AG04450 (cell line): ENCODE results near the gene ATP8A2. TPM values are rescaled to one million over a fixed set of nuclear protein-coding genes. Genes with fewer than 3 reads are reported as not detected.

Experiments
- CTCF ChIA-PET: fragments of 300-600, 350-600 bp; formaldehyde crosslinking; extraction: SDS; loops from one replicate; lab custom pipeline; 2022; ENCODE audit warnings: antibody characterized with exemption, inconsistent platforms; lab: Charles Lee
- POLR2A ChIA-PET: fragments of 350-600 bp; formaldehyde crosslinking; extraction: SDS; loops from one replicate; lab custom pipeline; 2021; ENCODE audit warnings: antibody characterized with exemption, inconsistent platforms; lab: Yijun Ruan, JAX
- DNase-seq: peaks from one replicate; pipeline ENCODE4 v3.0.0-alpha.2; 2011; ENCODE audit warnings: low read depth, low spot score
- H3K27ac ChIP-seq: one replicate; pipeline ENCODE4 v1.5.1; 2012; ENCODE audit warnings: low read depth, low read length, control low read depth
- H3K27me3 ChIP-seq: one replicate; pipeline ENCODE4 v1.6.0; 2012; ENCODE audit warnings: low read length; ENCODE audit not compliant: control insufficient read depth, insufficient read depth
- H3K4me3 ChIP-seq: 2 replicates; pipeline ENCODE4 v1.5.1; 2011; ENCODE audit warnings: mild to moderate bottlenecking, low read depth, low read length, control low read depth
- H3K9me3 ChIP-seq: 2 replicates; pipeline ENCODE4 v1.5.1; 2012; ENCODE audit warnings: low read length; ENCODE audit not compliant: control insufficient read depth, insufficient read depth
- CTCF ChIP-seq: IDR thresholded peaks from 2 replicates; pipeline ENCODE4 v1.5.1; 2011; ENCODE audit warnings: low read depth, low read length, control low read depth, inconsistent platforms
- polyA plus RNA-seq: library from polyadenylated mRNA; depleted of rRNA; stranded (reverse); fragments of >200 nt; gene quantifications from 2 replicates; pipeline ENCODE4 v1.2.3, GENCODE V29; 2011

ATP8A2 gene
- polyA plus RNA-seq, 1 experiment: 0.19 TPM

GRCh38 chr13:25668345-25668744 lies 296.6 kb downstream of the ATP8A2 start:
- no peak for DNase-seq
- no peak overlapping the region for H3K27ac ChIP-seq
- ChIA-PET POLR2A (no interaction called here), CTCF (no interaction called here)
- TF ChIP-seq CTCF: no peak
- H3K4me3 ChIP-seq: no peak overlapping the region
- H3K9me3 ChIP-seq: no peaks in the 10 kb centered on the region
- H3K27me3 ChIP-seq: no peaks in the 10 kb centered on the region

- TF ChIP-seq CTCF: no peak
- no peak for DNase-seq
- CTCF ChIA-PET: no interaction called here
- Histone ChIP-seq H3K27ac (no peak overlapping the region), H3K4me3 (no peak overlapping the region), H3K9me3 (no peaks in the 10 kb centered on the region), H3K27me3 (no peaks in the 10 kb centered on the region)
- POLR2A ChIA-PET: no interaction called here
These were observed 301.9 kb downstream of the ATP8A2 start for GRCh38 chr13:25673711-25674110.

DNA sequence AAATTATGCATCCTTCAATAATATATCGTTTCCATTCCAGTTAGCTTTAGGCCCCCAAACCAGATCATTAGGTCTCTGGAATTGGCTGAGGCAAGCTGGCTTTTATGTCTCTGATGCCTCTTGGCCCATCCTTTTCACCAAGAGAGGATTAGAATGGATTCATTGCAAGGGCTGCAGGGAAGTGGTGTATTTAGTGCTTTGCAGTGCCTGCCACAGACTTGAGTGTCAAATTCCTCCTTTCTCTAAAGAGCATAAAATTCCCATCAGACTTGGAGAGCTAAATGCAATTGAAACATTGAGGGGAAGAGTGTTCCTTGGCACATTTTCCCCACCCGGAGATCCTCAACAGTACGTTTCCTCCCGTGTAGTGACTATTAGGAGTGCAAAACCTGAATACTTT lies 302.6 kb downstream of the ATP8A2 start:
- POLR2A ChIA-PET: no interaction called here
- Histone ChIP-seq H3K27me3 (no peaks in the 10 kb centered on the region), H3K27ac (no peak overlapping the region), H3K9me3 (no peaks in the 10 kb centered on the region), H3K4me3 (no peak overlapping the region)
- no peak for TF ChIP-seq CTCF
- CTCF ChIA-PET: no interaction called here
- no peak for DNase-seq

- POLR2A ChIA-PET: no interaction called here
- no peaks in the 10 kb centered on the region for H3K27me3 ChIP-seq
- TF ChIP-seq CTCF: no peak
These were observed 303.3 kb downstream of the ATP8A2 start for GRCh38 chr13:25675060-25675459.

GRCh38 chr13:25677956-25678355 lies 306.2 kb downstream of the ATP8A2 start:
- no peak overlapping the region for H3K4me3 ChIP-seq
- CTCF ChIA-PET: no interaction called here

More at GRCh38 chr13:25675060-25675459, 303.3 kb downstream of the ATP8A2 start:
- H3K27ac ChIP-seq: no peak overlapping the region
- H3K9me3 ChIP-seq: no peaks in the 10 kb centered on the region
- CTCF ChIA-PET: no interaction called here
- DNase-seq: no peak
- H3K4me3 ChIP-seq: no peak overlapping the region

More at GRCh38 chr13:25677956-25678355, 306.2 kb downstream of the ATP8A2 start:
- H3K27me3 ChIP-seq: no peaks in the 10 kb centered on the region
- no peak overlapping the region for H3K27ac ChIP-seq
- no peak for TF ChIP-seq CTCF
- DNase-seq: no peak
- H3K9me3 ChIP-seq: no peaks in the 10 kb centered on the region
- POLR2A ChIA-PET: no interaction called here
